Measurements from ENCODE around the gene HNRNPUL1.
A peak's percentile ranks its signal among the peaks of the same experiment; 100 is the strongest.

HNRNPUL1 gene

DNA sequence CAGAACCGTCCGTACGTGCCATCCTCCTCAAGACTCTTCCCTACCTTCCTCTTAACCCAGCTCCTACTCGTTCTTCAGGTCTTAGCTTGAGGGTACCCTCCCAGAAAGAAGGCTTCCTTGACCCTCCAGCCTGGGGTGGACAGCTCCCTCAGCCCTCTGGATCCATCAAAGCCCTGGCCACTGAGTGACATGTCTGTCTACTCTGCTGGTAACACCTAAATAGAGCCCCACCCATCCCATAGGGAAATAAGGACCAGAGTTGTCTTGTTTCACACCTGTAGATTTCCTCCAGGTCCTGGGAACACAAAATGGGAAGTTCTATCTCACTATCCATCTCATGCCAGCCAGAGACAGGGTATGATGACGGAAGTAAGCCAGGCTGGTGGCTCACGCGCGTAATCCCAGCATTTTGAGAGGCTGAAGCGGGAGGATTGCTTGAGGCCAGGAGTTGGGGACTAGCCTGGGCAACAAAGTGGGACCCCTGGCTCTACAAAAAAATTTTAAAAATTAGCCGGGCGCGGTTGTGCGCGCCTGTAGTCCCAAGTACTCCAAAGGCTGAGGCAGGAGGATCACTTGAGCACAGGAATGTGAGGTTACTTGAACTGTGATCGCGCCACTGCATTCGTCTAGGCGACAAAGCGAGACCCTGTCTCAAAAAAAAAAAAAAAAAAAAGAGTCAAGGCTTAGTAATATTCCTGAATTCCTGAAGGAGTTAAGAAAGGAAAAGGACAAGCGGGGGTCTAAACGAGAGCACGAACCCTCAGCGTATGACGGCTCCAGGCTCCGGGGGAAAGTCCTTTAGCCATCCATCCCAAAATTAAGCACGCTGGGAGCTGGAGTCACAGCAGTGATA is 45.2 kb downstream of the HNRNPUL1 start:
- DNase-seq = peak; percentile 56 to 75 (median 70)

DNA sequence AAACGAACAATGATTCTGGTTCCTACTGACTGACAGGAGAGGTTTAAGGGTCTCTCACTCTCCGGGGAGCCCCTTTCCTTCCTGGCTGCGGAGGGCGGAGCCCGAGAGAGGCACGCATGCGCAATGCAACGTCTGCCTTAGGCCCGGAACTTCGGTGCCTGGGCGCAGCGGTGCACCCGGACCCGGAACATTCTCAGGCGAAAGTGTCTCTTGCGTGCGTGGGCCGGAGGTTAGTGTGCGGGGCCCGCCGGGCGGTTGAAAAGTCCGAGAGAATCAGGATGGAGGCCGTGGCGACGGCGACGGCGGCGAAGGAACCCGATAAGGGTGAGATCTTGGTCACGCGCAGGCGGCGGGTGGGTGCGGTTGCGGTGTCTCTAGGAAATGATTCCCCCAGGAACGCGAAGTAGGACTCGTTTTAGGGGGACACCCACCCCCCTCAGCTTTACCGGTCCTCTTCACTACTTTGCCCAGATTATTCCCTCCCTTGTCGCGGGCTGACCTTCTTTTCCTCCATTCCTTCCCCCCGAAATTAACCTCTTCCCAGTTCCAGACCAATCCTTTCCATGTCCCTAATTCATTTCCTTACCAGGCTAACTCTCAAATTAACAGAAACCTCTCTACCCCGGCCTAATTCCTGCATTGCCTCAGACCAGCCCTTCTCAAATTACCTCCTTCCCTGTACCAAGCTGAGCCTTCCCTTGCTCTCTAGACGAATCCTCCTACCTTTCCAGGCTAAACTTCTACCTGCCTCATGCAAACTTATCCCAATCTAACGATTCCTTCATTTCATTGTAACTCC is 46.1 kb downstream of the HNRNPUL1 start, which contains the start of gene CCDC97:
TSS of gene CCDC97 (plus strand) at position 140 of the 799 bp plus-strand sequence. CDS start at position 279, 139 bp downstream.
- peak; percentile 90 to 96 (median 94) for DNase-seq

DNA sequence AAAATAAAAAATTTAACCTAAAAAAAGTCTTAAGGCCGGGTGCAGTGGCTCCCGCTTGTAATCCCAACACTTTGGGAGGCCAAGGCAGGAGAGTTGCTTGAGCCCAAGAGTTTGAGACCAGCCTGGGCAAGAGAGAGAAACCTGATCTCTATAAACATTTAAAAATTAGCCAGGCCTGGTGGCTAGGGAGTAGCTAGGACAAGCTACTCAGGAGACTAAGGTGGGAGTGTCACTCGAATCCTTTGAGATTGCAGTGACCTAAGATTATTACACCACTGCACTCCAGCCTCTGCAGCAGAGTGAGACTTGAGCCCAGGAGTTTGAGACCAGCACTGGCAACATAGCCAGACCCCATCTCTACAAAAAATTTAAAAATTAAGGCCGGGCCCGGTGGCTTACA is 46.9 kb downstream of the HNRNPUL1 start:
- DNase-seq = peak in 2 of 4 experiments; percentile 20 to 32

DNA sequence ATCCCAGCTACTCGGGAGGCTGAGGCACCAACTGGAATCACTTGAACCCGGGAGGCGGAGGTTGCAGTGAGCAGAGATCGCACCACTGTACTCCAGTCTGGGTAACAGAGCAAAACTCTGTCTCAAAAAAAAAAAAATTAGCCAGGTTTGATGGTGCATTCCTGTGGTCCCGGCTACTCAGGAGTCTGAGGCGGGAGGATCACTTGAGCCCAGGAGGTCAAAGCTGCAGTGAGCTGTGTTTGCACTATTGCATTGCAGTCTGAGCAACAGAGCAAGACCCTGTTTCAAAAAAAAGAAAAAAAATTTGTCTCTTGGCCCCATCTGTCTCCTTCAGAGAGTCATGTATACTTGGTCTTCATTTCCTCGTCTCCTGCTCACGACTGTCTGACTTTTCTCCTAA is 47.4 kb downstream of the HNRNPUL1 start:
- DNase-seq = no peak

DNA sequence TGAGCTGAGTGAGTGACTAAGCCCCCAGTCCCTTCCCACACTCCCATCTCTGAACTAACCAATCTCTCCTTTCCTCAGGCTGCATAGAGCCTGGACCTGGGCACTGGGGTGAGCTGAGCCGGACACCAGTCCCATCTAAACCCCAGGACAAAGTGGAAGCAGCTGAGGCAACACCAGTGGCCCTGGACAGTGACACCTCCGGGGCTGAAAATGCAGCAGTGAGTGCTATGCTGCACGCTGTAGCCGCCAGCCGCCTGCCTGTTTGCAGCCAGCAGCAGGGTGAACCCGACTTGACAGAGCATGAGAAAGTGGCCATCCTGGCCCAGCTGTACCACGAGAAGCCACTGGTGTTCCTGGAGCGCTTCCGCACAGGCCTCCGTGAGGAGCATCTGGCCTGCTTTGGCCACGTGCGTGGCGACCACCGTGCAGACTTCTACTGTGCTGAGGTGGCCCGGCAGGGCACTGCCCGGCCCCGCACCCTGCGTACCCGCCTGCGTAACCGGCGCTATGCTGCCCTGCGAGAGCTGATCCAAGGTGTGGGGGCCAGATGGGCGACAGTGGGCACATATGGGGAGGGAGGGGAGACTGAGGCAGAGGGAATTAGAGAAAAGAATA is 52.2 kb downstream of the HNRNPUL1 start:
- DNase-seq = no peak

DNA sequence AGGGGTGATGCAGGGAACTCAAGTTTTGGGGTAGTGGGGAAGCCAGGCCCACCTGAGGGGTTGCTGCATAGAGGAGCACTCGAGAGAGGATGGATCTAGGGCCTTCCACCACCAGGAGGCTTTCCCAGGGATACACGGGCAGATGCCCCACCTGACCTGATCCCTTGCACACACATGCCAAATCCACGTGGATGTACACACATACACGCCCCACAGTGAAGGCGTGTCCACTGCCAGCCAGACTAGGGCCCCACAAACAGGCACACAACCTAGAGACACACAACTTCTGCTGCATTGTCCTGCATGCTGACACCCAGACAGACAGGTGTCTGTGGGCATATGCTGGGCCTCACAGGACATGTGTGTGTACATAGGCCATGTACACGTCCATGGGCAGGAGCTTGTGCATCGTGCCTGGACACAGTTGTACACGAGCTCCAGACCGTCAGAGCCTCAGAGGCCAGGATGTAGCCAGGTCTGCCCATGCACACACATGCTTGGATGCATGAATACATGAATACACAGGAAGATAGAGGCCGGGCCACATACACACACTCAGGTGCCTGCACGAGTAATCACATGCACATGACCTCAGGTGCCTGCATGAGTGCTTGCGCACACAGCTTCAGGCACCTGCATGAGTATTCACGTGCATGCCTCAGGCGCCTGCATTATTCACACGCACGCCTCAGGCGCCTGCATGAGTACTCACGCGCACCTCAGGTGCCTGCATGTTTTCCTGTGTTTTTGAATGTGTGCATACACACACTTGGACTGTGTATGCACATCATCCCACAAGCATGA is 54.7 kb downstream of the HNRNPUL1 start:
- no peak for DNase-seq

DNA sequence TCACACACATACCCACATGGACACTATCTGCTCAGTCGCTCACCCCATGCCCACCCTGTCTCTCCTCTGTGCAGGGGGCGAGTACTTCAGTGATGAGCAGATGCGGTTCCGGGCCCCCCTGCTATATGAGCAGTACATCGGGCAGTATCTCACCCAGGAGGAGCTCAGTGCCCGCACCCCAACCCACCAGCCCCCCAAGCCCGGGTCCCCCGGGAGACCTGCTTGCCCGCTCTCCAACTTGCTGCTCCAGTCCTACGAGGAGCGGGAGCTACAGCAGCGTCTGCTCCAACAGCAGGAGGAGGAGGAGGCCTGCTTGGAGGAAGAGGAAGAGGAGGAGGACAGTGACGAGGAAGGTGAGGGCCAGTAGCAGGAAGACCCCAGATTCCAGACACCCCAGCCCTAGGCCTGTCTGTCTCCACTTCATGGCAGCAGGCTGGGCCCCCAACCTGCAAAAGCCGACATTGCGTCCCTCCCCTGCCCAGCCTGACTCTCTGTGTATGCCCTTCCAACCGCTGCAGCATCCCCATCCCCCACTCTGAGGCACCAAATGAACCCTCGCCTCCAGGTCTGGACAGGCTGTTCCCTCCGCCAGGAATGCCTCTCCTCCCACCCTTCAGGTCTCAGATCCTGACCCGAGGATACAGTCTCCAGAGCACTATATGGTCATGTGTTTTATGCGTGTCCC is 55.5 kb downstream of the HNRNPUL1 start:
- no peak for DNase-seq

DNA sequence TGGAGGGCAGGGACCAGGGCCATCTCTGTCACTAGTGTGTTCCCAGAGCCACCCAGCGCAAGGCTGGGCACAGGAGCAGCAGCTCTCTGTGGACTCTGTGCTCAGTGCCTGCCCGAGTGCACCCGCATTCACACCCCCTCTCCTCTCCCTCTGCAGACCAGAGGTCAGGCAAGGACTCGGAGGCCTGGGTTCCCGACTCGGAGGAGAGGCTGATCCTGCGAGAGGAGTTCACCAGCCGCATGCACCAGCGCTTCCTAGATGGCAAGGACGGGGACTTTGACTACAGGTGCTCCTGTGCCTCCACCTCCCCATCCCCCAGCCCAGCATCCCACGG is 56.0 kb downstream of the HNRNPUL1 start:
- DNase-seq = no peak

DNA sequence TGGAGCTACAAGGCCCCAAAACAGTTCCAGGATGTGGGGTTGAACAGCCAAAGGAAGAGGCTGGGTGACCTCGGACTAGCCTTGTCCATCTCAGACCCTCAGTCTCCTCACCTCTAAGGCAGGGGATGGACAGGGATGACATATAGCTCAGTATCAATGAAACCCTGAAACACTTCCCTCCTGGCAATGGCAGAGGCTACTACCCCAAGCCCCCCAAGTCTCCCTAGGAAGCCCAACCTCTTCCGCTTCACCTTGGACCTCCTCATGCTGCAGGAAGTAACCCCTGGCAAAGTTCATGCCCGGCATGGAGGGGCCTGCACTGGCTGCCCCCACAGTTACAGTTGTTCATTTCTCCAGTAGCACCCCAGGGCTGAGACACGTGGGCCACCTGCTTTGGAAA is 56.4 kb downstream of the HNRNPUL1 start:
- no peak for DNase-seq

DNA sequence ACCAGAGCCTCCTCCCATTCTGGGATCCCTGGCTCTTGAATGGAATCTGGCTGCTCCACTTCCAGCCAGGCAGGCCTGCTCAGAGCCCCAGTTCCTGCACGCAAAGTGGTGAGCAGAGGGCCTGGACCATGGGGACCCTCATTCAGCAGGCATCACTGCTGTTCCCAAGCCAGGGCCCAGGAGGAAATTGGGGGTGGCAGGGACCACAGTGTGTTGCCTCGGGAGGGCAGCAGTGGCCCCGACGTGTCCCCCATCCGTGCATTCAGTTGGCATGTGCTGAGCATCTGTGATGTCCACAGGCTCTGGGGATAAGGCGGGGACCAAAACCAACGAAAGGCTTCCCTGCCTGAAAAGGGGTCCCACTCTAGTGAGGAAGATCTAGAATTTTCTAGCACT is 57.0 kb downstream of the HNRNPUL1 start:
- no peak for DNase-seq

DNA sequence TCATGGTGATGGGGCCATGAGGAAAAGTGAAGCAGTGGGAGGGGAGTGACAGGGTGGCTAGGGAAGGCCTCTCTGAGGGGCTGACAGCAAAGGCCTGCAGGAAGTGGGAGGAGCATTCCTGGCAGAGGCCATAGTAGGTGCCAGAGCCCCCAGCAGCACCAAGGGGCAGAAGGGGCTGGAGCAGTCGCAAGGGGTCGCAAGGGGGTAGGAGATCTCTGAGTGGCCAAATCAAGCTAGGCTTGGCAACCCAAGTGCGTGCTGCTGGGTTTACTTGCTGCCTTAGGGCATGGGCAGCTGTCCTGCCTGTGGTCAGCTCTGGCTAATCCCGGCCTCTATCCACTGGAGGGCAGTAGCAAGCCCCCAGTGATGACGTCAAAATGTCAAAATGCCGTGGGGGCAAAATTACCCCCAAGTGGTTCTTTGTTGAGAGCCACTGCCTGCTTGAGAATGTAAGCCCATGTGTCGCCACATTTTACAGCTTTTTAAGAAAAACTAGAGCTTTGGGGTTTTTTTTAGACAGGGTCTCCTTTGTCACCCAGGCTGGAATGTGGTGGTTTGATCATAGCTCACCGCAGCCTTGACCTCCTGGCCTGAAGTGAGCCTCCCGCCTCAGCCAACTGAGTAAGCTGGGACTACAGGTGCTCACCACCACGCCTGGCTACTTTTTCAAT is 57.6 kb downstream of the HNRNPUL1 start:
- peak; percentile 57 to 69 (median 66) for DNase-seq

DNA sequence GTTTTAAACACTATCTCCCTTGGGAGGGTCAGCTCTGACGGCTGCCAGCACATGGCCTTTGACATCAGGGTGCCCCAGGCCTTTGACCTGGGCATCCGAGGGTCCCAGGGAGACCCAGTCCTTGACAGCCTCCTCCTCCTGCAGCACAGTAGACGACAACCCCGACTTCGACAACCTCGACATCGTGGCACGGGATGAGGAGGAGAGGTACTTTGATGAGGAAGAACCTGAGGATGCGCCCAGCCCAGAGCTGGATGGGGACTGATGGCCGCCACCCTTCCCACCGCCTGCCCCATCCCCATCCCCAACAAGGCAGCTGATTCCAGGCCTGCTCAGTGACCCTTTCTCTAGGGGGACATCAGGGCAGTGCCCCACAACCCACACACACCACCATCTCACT is 58.3 kb downstream of the HNRNPUL1 start:
- DNase-seq = no peak

DNA sequence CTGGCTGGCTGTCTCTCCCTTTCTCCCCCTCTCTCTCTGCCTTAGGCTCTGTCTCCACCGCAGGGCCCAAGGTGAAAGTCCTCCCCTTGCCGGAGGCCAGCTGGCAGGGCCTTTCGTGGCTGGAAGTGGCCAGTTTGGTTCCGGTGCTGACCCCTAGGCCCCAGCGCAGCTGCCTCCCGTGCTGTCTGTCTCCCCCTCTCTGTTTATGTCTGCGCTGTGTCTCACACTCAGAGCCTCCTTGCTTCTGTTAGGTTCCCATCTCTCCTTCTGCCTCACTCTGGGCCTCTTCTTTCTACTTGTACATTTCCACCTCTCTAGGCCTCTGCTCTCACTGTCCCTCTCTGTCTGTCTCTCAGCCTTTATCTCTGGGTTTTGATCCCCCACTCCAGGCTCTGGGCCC is 58.9 kb downstream of the HNRNPUL1 start:
- DNase-seq = no peak

DNA sequence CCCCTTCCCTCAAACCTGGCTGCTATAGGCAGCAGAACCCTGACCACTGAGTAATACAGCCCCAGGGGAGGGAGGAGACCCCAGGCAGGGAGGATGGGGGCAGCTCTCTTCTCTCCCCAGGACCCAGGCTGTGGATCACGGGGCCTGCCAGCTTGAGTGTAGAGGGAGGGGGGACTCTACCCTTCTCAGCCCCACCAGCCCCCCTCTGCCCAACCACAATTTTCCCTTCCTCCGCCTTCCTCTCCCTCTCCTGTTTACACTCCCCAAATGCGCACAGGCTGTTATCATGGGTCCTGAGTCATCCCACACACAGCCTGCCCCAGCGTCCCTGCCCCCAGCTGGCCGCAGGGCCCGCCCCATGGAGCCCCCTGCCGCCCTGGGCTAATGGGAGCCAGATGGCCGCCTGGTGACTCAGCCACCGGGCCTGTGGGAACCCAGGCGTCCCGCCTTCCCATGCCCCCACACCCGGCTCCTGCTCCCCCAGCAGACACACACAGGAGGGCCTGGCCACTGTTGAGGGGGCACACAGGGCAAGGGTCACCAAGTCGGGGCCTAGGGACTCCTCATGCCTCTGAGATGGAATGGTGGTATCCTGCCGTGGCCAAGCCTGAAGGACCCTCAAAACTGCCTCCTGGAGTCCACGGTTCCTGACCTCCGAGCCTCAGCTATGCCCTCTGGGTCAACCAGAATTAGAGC is 59.4 kb downstream of the HNRNPUL1 start:
- peak; percentile 65 to 87 (median 78) for DNase-seq

DNA sequence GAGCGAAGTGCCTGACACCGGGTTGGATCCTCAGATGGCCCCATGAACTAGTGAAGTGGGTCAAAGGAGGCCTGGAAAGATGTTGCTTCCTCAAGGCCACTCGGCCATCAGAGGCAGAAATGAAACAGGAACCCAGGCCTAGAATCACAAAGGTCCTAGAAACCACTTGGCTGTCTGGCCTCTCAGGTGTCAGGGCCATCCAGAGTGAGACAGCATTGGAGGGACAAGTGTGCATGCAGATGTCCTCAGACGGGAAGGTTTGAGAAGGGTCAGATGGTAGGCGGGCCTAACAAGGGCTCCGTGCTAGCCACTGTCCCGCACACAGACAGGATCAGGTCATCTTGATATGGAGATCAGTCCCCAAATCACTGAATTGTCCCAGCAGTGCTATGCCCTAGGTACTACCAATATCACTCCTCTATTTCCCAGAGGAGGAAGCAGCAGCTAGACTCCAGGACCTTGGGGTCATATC is 60.1 kb downstream of the HNRNPUL1 start:
- peak; percentile 49 to 80 (median 76) for DNase-seq

DNA sequence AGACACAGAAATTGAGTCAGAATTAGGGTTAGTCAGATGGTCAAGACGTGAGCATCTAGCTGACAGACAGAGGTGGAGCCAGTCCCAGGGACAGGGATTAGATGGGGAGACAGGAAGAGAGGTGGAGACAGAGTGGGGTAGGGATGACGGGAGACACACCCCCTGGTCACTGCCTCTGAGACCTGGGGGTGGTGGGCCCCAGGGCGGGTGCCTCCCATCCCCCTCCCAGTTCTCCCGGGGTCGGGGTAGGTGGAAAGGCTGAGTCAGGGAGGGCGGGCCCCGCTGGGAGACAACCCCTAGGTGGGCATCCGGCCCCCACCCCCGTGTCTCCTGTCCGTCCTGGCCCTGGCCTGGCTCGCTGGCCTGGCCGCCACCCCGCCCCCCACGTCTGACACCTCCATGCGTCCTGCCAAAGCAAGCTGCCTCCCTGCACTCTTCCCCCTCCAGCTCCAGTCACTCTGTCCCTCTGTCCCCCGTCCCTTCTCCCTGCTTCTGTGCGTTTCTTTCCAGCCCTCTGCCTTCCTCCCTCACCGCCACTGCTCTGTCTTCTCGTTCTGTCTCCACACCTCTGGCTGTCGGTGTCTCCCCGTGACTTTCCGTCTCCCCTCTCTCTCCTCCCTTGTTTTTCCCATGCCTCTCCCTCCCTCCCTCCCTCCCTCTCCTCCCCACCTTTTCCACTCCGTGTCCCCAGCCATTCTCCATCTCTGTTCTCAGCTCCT is 60.9 kb downstream of the HNRNPUL1 start:
- peak; percentile 47 to 72 (median 48) for DNase-seq

DNA sequence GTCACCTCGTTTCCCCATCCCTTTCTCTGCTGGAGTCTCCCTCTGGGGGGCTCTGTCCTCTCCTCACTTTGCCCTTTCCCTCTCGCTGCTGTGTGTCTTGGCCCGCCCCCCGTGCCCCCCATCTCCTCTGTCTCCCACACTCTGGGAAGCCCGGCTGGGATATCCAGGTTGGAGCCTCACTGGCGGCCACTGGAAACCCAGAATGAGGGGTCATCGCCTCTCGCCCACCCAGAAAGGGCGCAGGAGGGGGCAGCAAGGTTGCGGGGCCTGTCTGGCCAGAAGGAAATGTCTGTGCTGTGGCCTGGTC is 61.4 kb downstream of the HNRNPUL1 start:
- DNase-seq = no peak

DNA sequence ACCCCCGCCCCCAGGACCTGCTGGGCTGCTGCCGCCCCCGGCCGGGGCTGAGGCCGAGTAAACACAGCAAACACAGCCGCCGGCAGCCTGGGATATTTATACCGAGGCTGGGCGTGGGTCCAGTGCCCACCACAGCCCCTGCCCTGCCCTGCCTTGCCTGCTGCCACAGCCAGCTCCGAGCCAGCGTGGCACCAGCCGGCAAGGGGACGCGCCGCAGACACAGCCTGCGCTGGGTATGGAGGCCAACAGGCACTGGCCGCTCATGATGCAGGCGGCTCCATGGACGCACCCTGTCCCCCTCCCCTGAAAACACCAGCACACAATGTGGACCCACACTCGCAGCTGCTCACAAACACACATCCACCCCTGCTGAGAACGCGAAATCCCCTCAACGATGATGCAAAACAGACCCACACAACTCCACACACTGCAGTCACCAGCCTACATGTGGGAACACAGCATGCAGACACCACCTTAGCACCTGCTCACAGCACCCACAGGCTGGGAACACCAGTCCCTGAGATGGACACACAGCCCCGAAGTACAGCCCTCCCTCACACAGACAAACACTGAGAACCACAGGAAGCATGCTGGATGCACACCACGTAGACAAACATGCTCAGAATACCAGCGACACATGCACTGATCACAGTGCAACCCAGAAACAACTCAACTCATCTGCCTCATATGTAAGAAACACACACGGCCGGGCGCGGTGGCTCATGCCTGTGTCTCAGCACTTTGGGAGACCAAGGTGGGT is 62.0 kb downstream of the HNRNPUL1 start:
- DNase-seq = peak; percentile 42 to 68 (median 62)

DNA sequence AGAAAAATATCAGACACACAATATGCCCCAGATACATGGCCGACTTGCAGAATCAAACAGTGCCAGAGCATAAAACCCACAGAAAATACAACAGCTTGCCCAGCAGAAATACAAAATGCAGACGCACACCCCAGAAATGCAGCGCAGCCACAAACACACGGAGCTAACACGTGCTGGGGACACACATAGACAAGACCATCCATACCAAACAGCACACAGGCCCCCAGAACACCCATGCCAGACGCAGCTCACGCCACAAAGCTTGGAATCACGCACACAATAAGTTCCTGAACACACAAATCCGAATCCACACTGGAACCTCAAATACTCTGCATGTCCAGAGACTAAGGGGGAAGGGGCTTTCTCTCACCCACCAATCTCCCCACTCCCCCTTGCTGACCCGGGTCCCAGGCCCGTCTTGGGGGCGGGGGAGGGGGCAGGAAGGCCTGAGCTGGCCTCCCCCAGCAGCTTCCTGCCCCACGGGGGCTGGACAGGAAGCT is 63.0 kb downstream of the HNRNPUL1 start:
- DNase-seq = peak; percentile 66 to 69 (median 68)
